NB4 (cell line): ENCODE measurements around the gene LRRC1.

Experiments
- CTCF ChIP-seq: IDR thresholded peaks from one replicate; pipeline ENCODE4 v1.5.1; 2012; ENCODE audit warnings: low read depth, low read length
- MAX ChIP-seq: IDR thresholded peaks from 2 replicates; pipeline ENCODE4 v1.6.1; 2011; ENCODE audit warnings: low read depth, low read length
- MYC ChIP-seq: IDR thresholded peaks from 2 replicates; pipeline ENCODE4 v1.6.1; 2011; ENCODE audit warnings: low read depth, low read length
- POLR2A ChIP-seq: IDR thresholded peaks from 2 replicates; pipeline ENCODE4 v1.6.1; 2011; ENCODE audit warnings: mild to moderate bottlenecking; ENCODE audit not compliant: insufficient read length; ENCODE audit errors: extremely low read depth

GRCh38 chr6:53752440-53752839, 42.4 kb upstream of the LRRC1 start:
- TF ChIP-seq POLR2A (no peak), MAX (no peak), CTCF (no peak), MYC (no peak)
